BJ (cell line): Measurements from ENCODE around the gene TOR4A. TPM values are rescaled to one million over a fixed set of nuclear protein-coding genes. Genes with fewer than 3 reads are reported as not detected.

Source experiments
- CTCF ChIA-PET: fragments of 350-600 bp; formaldehyde crosslinking; extraction: SDS; loops from one replicate; lab custom pipeline; 2021; ENCODE audit warnings: antibody characterized with exemption, inconsistent platforms; lab: Yijun Ruan, JAX
- POLR2A ChIA-PET: fragments of 300-600 bp; sonication (Branson Sonifier 250); formaldehyde crosslinking; extraction: SDS; loops from one replicate; lab custom pipeline; 2021; ENCODE audit warnings: antibody characterized with exemption; lab: Charles Lee
- DNase-seq: peaks from one replicate; pipeline ENCODE4 v3.0.0-alpha.2; 2011; ENCODE audit warnings: low read depth
- H3K27me3 ChIP-seq: 2 replicates; pipeline ENCODE4 v1.6.0; 2011; ENCODE audit warnings: low read length; ENCODE audit not compliant: control insufficient read depth, insufficient read depth
- H3K36me3 ChIP-seq: 2 replicates; pipeline ENCODE4 v1.5.1; 2011; ENCODE audit warnings: low read length; ENCODE audit not compliant: control insufficient read depth, insufficient read depth
- H3K4me3 ChIP-seq: 2 replicates; pipeline ENCODE4 v1.5.1; 2011; ENCODE audit warnings: low read depth, mild to moderate bottlenecking, control low read depth, low read length
- polyA plus RNA-seq: library from polyadenylated mRNA; depleted of rRNA; stranded (reverse); fragments of >200 nt; gene quantifications from 2 replicates; pipeline ENCODE4 v1.2.3, GENCODE V29; 2011
- TF ChIP-seq, protein P1 (sequence below): IDR thresholded peaks from 2 replicates; pipeline ENCODE4 v1.5.1; 2011; ENCODE audit warnings: low read depth, mild to moderate bottlenecking, control low read depth, inconsistent platforms, low read length, moderate library complexity; ENCODE audit not compliant: insufficient read depth

The TOR4A gene
- polyA plus RNA-seq, 1 experiment, result 23.8 TPM

DNA sequence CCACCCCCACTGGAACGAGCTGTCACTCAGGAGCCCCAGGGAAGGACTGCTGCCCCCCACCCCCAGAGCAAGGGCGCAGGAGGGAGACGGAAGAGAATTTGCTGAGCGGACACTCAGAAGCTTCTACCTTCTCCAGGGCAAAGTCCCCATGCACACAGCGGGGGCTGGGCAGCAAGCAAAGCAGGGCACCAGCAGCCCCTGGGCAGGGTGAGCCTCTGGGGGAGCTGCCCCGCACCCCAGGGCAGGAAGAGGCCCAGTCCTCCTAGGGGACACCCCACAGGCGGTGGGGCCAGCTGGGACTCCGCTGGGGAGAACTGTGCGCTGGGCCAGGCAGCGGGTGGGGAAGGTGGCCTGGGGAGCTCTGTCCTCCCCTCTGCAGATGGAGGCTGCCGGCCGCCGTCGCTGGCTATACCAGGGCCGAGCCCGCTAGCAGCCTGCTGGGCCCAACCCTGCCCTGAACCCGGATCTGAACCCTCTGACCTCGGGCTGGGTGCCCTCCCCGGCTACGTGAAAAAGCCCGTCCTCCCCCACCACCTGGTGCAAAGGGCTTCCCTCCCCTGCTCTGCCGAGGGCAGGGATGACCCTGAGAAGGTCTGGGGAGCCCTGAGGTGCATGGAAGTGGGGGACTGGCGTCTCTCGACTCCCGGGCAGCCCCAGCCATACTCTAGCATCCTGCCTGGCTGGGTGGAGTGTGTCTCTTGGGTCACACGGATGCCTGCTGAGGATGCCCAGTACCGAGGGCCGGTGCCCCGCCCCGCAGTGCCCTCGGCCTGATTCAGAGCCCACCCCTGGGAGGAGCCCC, 47.4 kb upstream of the TOR4A start:
- POLR2A ChIA-PET, result no interaction called here
- CTCF ChIA-PET, result interaction anchor here (1.3 to 4.2 kb wide), 2 partner anchors 13 to 112 kb away, joined by 3 to 37 read pairs; no protein-coding TSS in a partner anchor
- TF ChIP-seq, protein P1, sequence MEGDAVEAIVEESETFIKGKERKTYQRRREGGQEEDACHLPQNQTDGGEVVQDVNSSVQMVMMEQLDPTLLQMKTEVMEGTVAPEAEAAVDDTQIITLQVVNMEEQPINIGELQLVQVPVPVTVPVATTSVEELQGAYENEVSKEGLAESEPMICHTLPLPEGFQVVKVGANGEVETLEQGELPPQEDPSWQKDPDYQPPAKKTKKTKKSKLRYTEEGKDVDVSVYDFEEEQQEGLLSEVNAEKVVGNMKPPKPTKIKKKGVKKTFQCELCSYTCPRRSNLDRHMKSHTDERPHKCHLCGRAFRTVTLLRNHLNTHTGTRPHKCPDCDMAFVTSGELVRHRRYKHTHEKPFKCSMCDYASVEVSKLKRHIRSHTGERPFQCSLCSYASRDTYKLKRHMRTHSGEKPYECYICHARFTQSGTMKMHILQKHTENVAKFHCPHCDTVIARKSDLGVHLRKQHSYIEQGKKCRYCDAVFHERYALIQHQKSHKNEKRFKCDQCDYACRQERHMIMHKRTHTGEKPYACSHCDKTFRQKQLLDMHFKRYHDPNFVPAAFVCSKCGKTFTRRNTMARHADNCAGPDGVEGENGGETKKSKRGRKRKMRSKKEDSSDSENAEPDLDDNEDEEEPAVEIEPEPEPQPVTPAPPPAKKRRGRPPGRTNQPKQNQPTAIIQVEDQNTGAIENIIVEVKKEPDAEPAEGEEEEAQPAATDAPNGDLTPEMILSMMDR, result no peak
- H3K36me3 ChIP-seq, result no peaks in the 10 kb centered on the region; the same call in 1 of the 2 replicates
- no peak for DNase-seq
- no peaks in the 10 kb centered on the region for H3K27me3 ChIP-seq
- H3K4me3 ChIP-seq, result no peak overlapping the region

DNA sequence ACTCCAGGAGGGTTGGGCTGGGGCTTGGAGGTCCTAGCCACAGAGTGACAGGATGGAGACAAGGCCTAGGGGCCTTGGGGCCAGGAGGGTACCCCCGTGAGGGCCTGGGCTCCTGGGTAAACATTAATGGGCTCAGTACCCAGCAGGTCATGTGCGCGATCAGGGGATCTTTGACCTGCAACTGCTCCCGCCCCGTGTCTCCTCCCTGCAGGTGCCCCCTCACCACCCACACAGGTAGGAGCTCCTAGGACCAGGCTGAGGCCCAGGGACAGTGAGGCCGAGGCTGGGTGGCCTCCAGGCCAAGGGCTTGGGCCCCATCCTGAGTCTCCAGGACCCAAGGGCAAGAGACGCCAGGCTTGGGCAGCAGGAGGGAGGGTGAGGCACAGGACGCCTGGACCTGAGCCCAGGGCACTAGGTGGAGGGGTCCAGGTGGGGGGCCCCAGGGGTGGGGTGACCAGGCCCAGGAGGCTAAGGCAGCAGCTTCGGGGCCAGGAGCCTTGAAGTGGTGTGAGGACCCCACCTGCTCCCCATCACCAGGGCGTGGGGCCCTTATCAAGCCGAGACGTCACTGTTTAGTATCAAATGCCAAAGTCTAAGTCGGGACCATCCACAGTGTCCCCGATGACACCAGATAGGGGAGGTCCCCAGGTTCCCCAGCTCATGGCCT, 46.7 kb upstream of the TOR4A start, which contains the start of gene SLC34A3:
SLC34A3 (plus strand) TSS at position 197 of the 667 bp plus-strand sequence. CDS start 802 bp downstream, outside the sequence.
- no peaks in the 10 kb centered on the region for H3K36me3 ChIP-seq
- no peak within 1 kb of the TSS for H3K4me3 ChIP-seq
- CTCF ChIA-PET, result interaction anchor here (1.3 kb wide), 1 partner anchor 14 kb away, joined by 3 read pairs; no protein-coding TSS in a partner anchor
- H3K27me3 ChIP-seq, result no peaks in the 10 kb centered on the region
- POLR2A ChIA-PET, result no interaction called here
- TF ChIP-seq, protein P1, result no peak
- DNase-seq, result no peak

DNA sequence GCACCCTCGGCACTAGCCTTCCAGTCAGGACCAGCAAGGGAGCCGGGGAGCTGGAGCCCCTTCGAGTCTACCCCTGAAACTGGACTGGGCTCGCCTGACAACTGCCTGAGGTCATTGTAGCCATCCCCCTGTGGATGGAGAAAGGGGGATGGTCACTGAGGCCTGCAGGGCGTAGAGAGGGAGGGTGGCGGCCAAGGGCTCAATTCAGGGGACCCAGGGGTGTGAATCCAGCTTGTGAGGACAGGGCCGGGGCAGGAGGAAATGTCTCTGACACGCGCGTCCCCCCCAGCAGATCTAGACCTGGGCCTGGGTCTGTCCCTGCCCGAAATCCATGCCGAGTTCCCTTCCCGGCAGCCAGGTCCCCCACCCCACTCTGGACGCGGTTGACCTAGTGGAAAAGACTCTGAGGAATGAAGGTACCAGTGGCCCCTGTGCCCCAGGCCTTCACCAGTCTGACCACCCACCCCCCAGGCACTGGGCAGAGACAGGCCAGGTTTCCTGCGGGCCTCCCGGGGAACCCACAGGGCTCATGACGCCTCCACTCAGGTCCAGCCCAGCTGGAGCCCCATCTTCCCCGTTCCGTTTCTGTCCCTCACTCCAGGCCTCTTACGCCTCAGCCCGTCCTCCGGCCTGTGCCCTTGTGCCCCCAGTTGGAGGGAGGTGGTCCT, 46.0 kb upstream of the TOR4A start:
- TF ChIP-seq, protein P1, result no peak
- H3K4me3 ChIP-seq, result no peak overlapping the region
- H3K27me3 ChIP-seq, result no peaks in the 10 kb centered on the region
- DNase-seq, result no peak
- no peaks in the 10 kb centered on the region for H3K36me3 ChIP-seq
- ChIA-PET POLR2A (no interaction called here), CTCF (interaction anchor here (1.3 kb wide), 1 partner anchor 15 kb away, joined by 3 read pairs; no protein-coding TSS in a partner anchor)

DNA sequence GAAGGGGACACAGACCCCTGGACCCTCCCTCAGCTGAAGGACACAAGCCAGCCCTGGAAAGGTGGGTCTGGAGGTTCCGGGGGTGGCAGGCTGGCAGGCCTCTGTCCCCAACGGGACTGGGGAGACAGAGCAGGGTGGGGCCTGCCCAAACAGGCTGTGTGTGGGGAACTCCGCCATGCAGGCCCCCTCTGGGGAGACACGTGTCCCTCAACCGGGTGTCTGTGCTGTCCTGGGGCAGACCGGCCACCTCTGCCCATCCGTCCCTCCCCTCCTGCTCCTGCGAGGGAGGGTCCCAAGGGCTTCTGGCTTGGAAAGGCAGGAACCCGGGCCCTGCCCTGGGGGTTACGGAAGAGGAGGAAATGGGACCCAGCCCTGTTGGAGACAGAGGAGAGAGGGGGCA, 45.4 kb upstream of the TOR4A start:
- no peak overlapping the region for H3K4me3 ChIP-seq
- POLR2A ChIA-PET, result no interaction called here
- TF ChIP-seq, protein P1, result no peak

GRCh38 chr9:137232510-137232909, 45.0 kb upstream of the TOR4A start:
- Histone ChIP-seq H3K36me3 (no peaks in the 10 kb centered on the region), H3K27me3 (no peaks in the 10 kb centered on the region), H3K4me3 (no peak overlapping the region)
- TF ChIP-seq, protein P1, result no peak
- no peak for DNase-seq
- CTCF ChIA-PET, result no interaction called here
- POLR2A ChIA-PET, result no interaction called here

More for the DNA sequence above, 45.4 kb upstream of the TOR4A start:
- no peak for DNase-seq
- CTCF ChIA-PET, result no interaction called here
- Histone ChIP-seq H3K36me3 (no peaks in the 10 kb centered on the region), H3K27me3 (no peaks in the 10 kb centered on the region)
